Keratinocyte (primary cell): ENCODE measurements around the gene ABHD2. TPM values are rescaled to one million over a fixed set of nuclear protein-coding genes. Genes with fewer than 3 reads are reported as not detected.

Source experiments
- DNase-seq: peaks from one replicate; pipeline ENCODE4 v3.0.0-alpha.2; 2011; ENCODE audit warnings: low read depth, missing footprints, low spot score
- FAIRE-seq: peaks from 2 replicates; lab custom pipeline; 2011; peaks lifted over from hg19 to GRCh38; lab: Jason Lieb, UNC
- H2AFZ ChIP-seq: 2 replicates; pipeline ENCODE4 v1.6.0; 2012; ENCODE audit warnings: low read length, control low read depth, inconsistent platforms; ENCODE audit not compliant: control insufficient read depth
- H3K27ac ChIP-seq: 2 replicates; pipeline ENCODE4 v1.5.1; 2011; ENCODE audit warnings: low read length; ENCODE audit not compliant: control insufficient read depth, insufficient read depth
- H3K27me3 ChIP-seq: 3 replicates; pipeline ENCODE4 v1.6.0; 2011; ENCODE audit warnings: low read length; ENCODE audit not compliant: control insufficient read depth, insufficient read depth; ENCODE audit errors: extremely low read depth
- H3K36me3 ChIP-seq, 2 experiments: 2 replicates in 1 of 2; 3 replicates in 1 of 2; pipeline ENCODE4 v1.5.1; 2011; ENCODE audit warnings: low read length in 2 of 2, mild to moderate bottlenecking in 1 of 2; ENCODE audit not compliant: control insufficient read depth in 2 of 2, insufficient read depth in 2 of 2; ENCODE audit errors: extremely low read depth in 1 of 2
- H3K4me1 ChIP-seq: 3 replicates; pipeline ENCODE4 v1.5.1; 2011; ENCODE audit warnings: low read length; ENCODE audit not compliant: control insufficient read depth, insufficient read depth; ENCODE audit errors: extremely low read depth
- H3K4me2 ChIP-seq: 3 replicates; pipeline ENCODE4 v1.6.0; 2011; ENCODE audit warnings: low read depth, low read length; ENCODE audit not compliant: control insufficient read depth, insufficient read depth; ENCODE audit errors: extremely low read depth
- H3K4me3 ChIP-seq, 3 experiments: fragments of 200-600 bp in 1 of 3; sonication (generic) in 1 of 3; 2 replicates in 2 of 3; 3 replicates in 1 of 3; pipeline ENCODE4 v1.5.1; 2011 to 2016; ENCODE audit warnings: low read length in 3 of 3, mild to moderate bottlenecking in 3 of 3, control low read depth in 2 of 3, inconsistent platforms in 1 of 3, low read depth in 1 of 3, mixed read lengths in 1 of 3, mixed run types in 1 of 3, moderate library complexity in 1 of 3; ENCODE audit not compliant: control insufficient read depth in 2 of 3, insufficient read depth in 2 of 3; ENCODE audit errors: extremely low read depth in 1 of 3
- H3K79me2 ChIP-seq: 2 replicates; pipeline ENCODE4 v1.6.0; 2012; ENCODE audit warnings: low read length; ENCODE audit not compliant: control insufficient read depth, insufficient read depth
- H3K9ac ChIP-seq: 3 replicates; pipeline ENCODE4 v1.6.0; 2011; ENCODE audit warnings: low read length; ENCODE audit not compliant: control insufficient read depth, insufficient read depth; ENCODE audit errors: extremely low read depth
- H3K9me1 ChIP-seq: 3 replicates; pipeline ENCODE4 v1.6.0; 2011; ENCODE audit warnings: low read length; ENCODE audit not compliant: control insufficient read depth, insufficient read depth; ENCODE audit errors: extremely low read depth
- H3K9me3 ChIP-seq: 2 replicates; pipeline ENCODE4 v1.5.1; 2012; ENCODE audit warnings: low read depth, low read length; ENCODE audit not compliant: control insufficient read depth
- H4K20me1 ChIP-seq: 3 replicates; pipeline ENCODE4 v1.6.0; 2011; ENCODE audit warnings: low read length; ENCODE audit not compliant: control insufficient read depth, insufficient read depth; ENCODE audit errors: extremely low read depth
- CTCF ChIP-seq, 3 experiments: IDR thresholded peaks in 1 of 3; conservative IDR thresholded peaks in 1 of 3; optimal IDR thresholded peaks in 1 of 3; 2 replicates in 2 of 3; 3 replicates in 1 of 3; pipeline versions ENCODE3 to v1.5.1; 2011; ENCODE audit warnings: low read length in 3 of 3, mild to moderate bottlenecking in 3 of 3, moderate library complexity in 2 of 3, control low read depth in 1 of 3, inconsistent platforms in 1 of 3; ENCODE audit not compliant: insufficient read depth in 2 of 3; ENCODE audit errors: extremely low read depth in 1 of 3
- EZH2 ChIP-seq: IDR thresholded peaks from one replicate; pipeline ENCODE4 v1.6.1; 2012; ENCODE audit warnings: inconsistent platforms, mild to moderate bottlenecking, low read length, moderate library complexity
- dilution Hi-C: fragments of 300-500 bp; cut with MboI; formaldehyde crosslinking; loops from one replicate; pipeline ENCODE4 v1.7.0; 2020; ENCODE audit warnings: low sequenced_read_pairs; ENCODE audit not compliant: extremely low pct_ligation_motif_present
- polyA plus RNA-seq, 5 experiments: library from polyadenylated mRNA; depleted of rRNA in 3 of 5; stranded (reverse) in 3 of 5; stranded (forward) in 1 of 5; unstranded in 1 of 5; fragments of >200 nt; gene quantifications; 1 replicate in 1 of 5; 2 replicates in 3 of 5; 3 replicates in 1 of 5; pipeline versions ENCODE4 v1.2.1 to v1.2.3, GENCODE V29; 2011 to 2012; ENCODE audit warnings: missing spikeins in 2 of 5, low read depth in 1 of 5, low replicate concordance in 1 of 5

ABHD2 gene
- polyA plus RNA-seq, 1 donor (not counting 4 experiments of a cell fraction or from before 2014, with no cell fraction given): 22.8 TPM

- peaks cover 7 to 12% of the 10 kb centered on the region in 2 experiments for H3K36me3 ChIP-seq
These were observed 108.0 kb downstream of the ABHD2 start for GRCh38 chr15:89196241-89196640.

DNA sequence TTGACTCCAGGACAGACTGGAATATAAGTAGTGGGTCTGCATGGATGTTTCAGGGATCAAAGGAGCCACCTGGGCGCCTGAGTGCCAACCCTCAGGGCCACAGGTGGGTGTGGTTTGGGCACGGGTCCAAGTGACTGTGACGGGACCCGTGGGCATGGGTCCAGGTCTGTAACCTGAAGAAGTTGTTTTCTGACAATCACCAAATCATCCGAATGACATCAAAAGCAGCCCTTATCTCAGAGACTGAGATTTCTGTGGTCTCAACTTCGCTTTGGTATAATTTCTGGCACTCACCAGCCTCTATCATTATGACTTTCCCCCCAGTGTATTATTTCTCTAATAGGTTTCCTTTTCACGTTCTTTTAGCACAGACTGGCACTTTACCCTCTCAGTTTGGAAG, 108.7 kb downstream of the ABHD2 start:
- dilution Hi-C loops: loop anchor here (10.0 kb wide), 1 partner anchor 142 kb away; no protein-coding TSS in a partner anchor
- H3K4me1 ChIP-seq: peaks cover 14% of the 10 kb centered on the region
- no peak for DNase-seq
- H3K27me3 ChIP-seq: no peaks in the 10 kb centered on the region
- no peak overlapping the region for H3K9ac ChIP-seq
- H3K27ac ChIP-seq: peak overlapping the region; percentile 57
- H4K20me1 ChIP-seq: no peaks in the 10 kb centered on the region
- H2AFZ ChIP-seq: no peak overlapping the region
- peak overlapping the region in 2 of 3 experiments; percentile 34 to 40 for H3K4me3 ChIP-seq
- H3K4me2 ChIP-seq: peak overlapping the region; percentile 72
- no peak for FAIRE-seq
- no peaks in the 10 kb centered on the region for H3K9me3 ChIP-seq
- no peaks in the 10 kb centered on the region for H3K79me2 ChIP-seq
- H3K36me3 ChIP-seq: peaks cover 7 to 12% of the 10 kb centered on the region in 2 experiments
- TF ChIP-seq CTCF (optimal IDR thresholded peaks at IDR 0.05 in 1 of 3, IDR thresholded peaks at IDR 0.05 in 1 of 3, conservative IDR thresholded peaks at IDR 0.05 in 1 of 3; ENCODE audit: extremely low read depth in 1 of 3, insufficient read depth in 2 of 3, low read length in 3 of 3): no peak
- peaks cover 2% of the 10 kb centered on the region for H3K9me1 ChIP-seq

More at GRCh38 chr15:89196241-89196640, 108.0 kb downstream of the ABHD2 start:
- H3K4me2 ChIP-seq: no peak overlapping the region
- no peaks in the 10 kb centered on the region for H3K9me3 ChIP-seq
- TF ChIP-seq CTCF (optimal IDR thresholded peaks at IDR 0.05 in 1 of 3, IDR thresholded peaks at IDR 0.05 in 1 of 3, conservative IDR thresholded peaks at IDR 0.05 in 1 of 3; ENCODE audit: extremely low read depth in 1 of 3, insufficient read depth in 2 of 3, low read length in 3 of 3): no peak
- TF ChIP-seq EZH2: no peak
- no peak overlapping the region for H3K9ac ChIP-seq
- dilution Hi-C loops: loop anchor here (10.0 kb wide), 1 partner anchor 141 kb away; no protein-coding TSS in a partner anchor
- peaks cover 14% of the 10 kb centered on the region for H3K4me1 ChIP-seq
- DNase-seq: no peak
- H3K79me2 ChIP-seq: no peaks in the 10 kb centered on the region
- H3K27me3 ChIP-seq: no peaks in the 10 kb centered on the region
- no peak overlapping the region for H2AFZ ChIP-seq
- H3K4me3 ChIP-seq: no peak overlapping the region
- no peaks in the 10 kb centered on the region for H4K20me1 ChIP-seq
- peaks cover 2% of the 10 kb centered on the region for H3K9me1 ChIP-seq
- FAIRE-seq: no peak
- H3K27ac ChIP-seq: no peak overlapping the region
